Measurements from ENCODE around the gene NCOR1. TPM values are rescaled to one million over a fixed set of nuclear protein-coding genes. Genes with fewer than 3 reads are reported as not detected.

NCOR1 gene
- total and polyA plus RNA-seq, 2 experiments from 2014 or later, result 102 to 132 TPM

- H3F3A ChIP-seq (replicated peaks; ENCODE audit: low read depth), result no peaks in the 10 kb centered on the region
- TF ChIP-seq REST (IDR thresholded peaks at IDR 0.05; ENCODE audit: unreplicated experiment) (no peak), ETS1 (IDR thresholded peaks at IDR 0.05) (no peak), JUNB (IDR thresholded peaks at IDR 0.05; ENCODE audit: unreplicated experiment) (no peak), EZH2 (IDR thresholded peaks at IDR 0.05; ENCODE audit: low read depth, unreplicated experiment) (no peak), ZNF331 (CRISPR knock-in tag; IDR thresholded peaks at IDR 0.05; ENCODE audit: low read depth) (no peak), NANOG (IDR thresholded peaks at IDR 0.05; ENCODE audit: borderline replicate concordance) (no peak), CREB1 (CRISPR knock-in tag; IDR thresholded peaks at IDR 0.05; ENCODE audit: low read depth) (no peak), ZNF114 (CRISPR knock-in tag; IDR thresholded peaks at IDR 0.05) (no peak), POLR2AphosphoS5 (IDR thresholded peaks at IDR 0.05; ENCODE audit: low read depth) (no peak), ZNF462 (CRISPR knock-in tag; IDR thresholded peaks at IDR 0.05) (no peak), CTCF (conservative IDR thresholded peaks at IDR 0.05; ENCODE audit: low read depth in 2 of 2) (no peak), STAT1 (IDR thresholded peaks at IDR 0.05; ENCODE audit: unreplicated experiment) (no peak), EZH2phosphoT487 (IDR thresholded peaks at IDR 0.05; ENCODE audit: unreplicated experiment) (no peak)
- no peaks in the 10 kb centered on the region for H4K20me1 ChIP-seq (replicated peaks; ENCODE audit: insufficient read depth)
- H3K36me3 ChIP-seq (ENCODE audit: insufficient read depth), result peaks cover 15% of the 10 kb centered on the region
- no peak overlapping the region for H2AFZ ChIP-seq
- H3K4me1 Mint-ChIP-seq, result no peaks in the 10 kb centered on the region
- no peak overlapping the region for H3K4me3 Mint-ChIP-seq
- no peak overlapping the region for H3K27ac Mint-ChIP-seq
- no peak overlapping the region for H3K27ac ChIP-seq (ENCODE audit: low read depth)
- no peak overlapping the region for H3K4me2 ChIP-seq
- 0 out of 2 replicates have a peak, but pooled peaks cover 5% of the 10 kb centered on the region for H3K79me2 ChIP-seq (replicated peaks; ENCODE audit: insufficient read depth)
- ATAC-seq, result no peak
- no peak overlapping the region for H3K4me3 ChIP-seq
- H3K9me2 ChIP-seq (ENCODE audit: insufficient read depth), result no peaks in the 10 kb centered on the region
- DNase-seq (ENCODE audit: low spot score), result no peak
- no peaks in the 10 kb centered on the region for H3K4me1 ChIP-seq (ENCODE audit: insufficient read depth)
- H3K27me3 Mint-ChIP-seq (ENCODE audit: insufficient read depth, low read depth, poor library complexity), result no peaks in the 10 kb centered on the region
- H3K9me3 Mint-ChIP-seq, result peaks cover 5% of the 10 kb centered on the region; the same call in 1 of the 3 replicates
- H3K36me3 Mint-ChIP-seq (ENCODE audit: low read depth), result peaks cover 57% of the 10 kb centered on the region
- H3K27me3 ChIP-seq (ENCODE audit: insufficient read depth), result no peaks in the 10 kb centered on the region
Observed at GRCh38 chr17:16101440-16101839, 113.9 kb downstream of the NCOR1 start.

Data from GM23338 (cell line).